ENCODE measurements around the gene GMDS. TPM values are rescaled to one million over a fixed set of nuclear protein-coding genes. Genes with fewer than 3 reads are reported as not detected.

Gene GMDS
- total and polyA plus RNA-seq, 2 of the 8 experiments (the other 6 are each of a cell fraction or from before 2014, with no cell fraction given), result 16.8 to 50.0 TPM

GRCh38 chr6:1864496-1864895 lies 380.9 kb downstream of the GMDS start:
- H3K14ac ChIP-seq (ENCODE audit: insufficient read length), result no peak overlapping the region
- CTCF ChIA-PET (ENCODE audit: partially characterized antibody), result interaction anchor here (1.0 kb wide), 1 partner anchor 87 kb away, joined by 3 read pairs; no protein-coding TSS in a partner anchor
- H2BK20ac ChIP-seq (ENCODE audit: low read length), result no peak overlapping the region
- no peaks in the 10 kb centered on the region for H3K9me3 ChIP-seq (ENCODE audit: insufficient read depth in 2 of 2, low read depth in 1 of 2, low read length in 1 of 2)
- H3K27ac ChIP-seq (ENCODE audit: low read depth, low read length), result no peak overlapping the region
- POLR2A ChIA-PET (ENCODE audit: partially characterized antibody), result no interaction called here
- no peak overlapping the region for H3K9ac ChIP-seq (replicated peaks in 1 of 4; ENCODE audit: extremely low read depth in 1 of 4, low read depth in 3 of 4, low read length in 3 of 4)
- no peaks in the 10 kb centered on the region for H3K27me3 ChIP-seq (replicated peaks in 1 of 4; ENCODE audit: control insufficient read depth in 3 of 4, extremely low read depth in 1 of 4, insufficient read depth in 3 of 4, low read length in 3 of 4)
- no peak overlapping the region for H3K4me3 ChIP-seq (ENCODE audit: extremely low read depth in 1 of 4, insufficient read depth in 2 of 4, low read depth in 3 of 4, low read length in 4 of 4)
- no peak overlapping the region for H2BK5ac ChIP-seq (ENCODE audit: low read depth, low read length)
- no peak overlapping the region for H2AK5ac ChIP-seq (ENCODE audit: low read depth, low read length)
- H3K23ac ChIP-seq (ENCODE audit: insufficient read length), result no peak overlapping the region
- no peak overlapping the region for H4K5ac ChIP-seq (ENCODE audit: insufficient read length, low read depth, low read length)
- H3K4me1 ChIP-seq (replicated peaks in 1 of 4; ENCODE audit: control insufficient read depth in 3 of 4, insufficient read depth in 4 of 4, low read length in 3 of 4), result peaks cover 0 to 7% (median 5%) of the 10 kb centered on the region in 4 experiments; a peak in 4 of 7 replicates
- H3K4me2 ChIP-seq (ENCODE audit: insufficient read depth in 1 of 2, low read depth in 2 of 2, low read length in 2 of 2), result no peak overlapping the region
- no peak overlapping the region for H2BK15ac ChIP-seq (ENCODE audit: low read length)
- no peak overlapping the region for H4K8ac ChIP-seq (ENCODE audit: extremely low read depth, insufficient read depth, low read length)
- H2AFZ ChIP-seq (ENCODE audit: low read length), result no peak overlapping the region
- 39% methylated on average over 3 of the region's 3 CpGs; no CpG with 5 or more reads in 1 of the 2 experiments for WGBS, 2 experiments (ENCODE audit: extremely low coverage in 1 of 2, insufficient coverage in 1 of 2, insufficient read length in 1 of 2, insufficient replicate concordance in 2 of 2, low coverage in 1 of 2, low lambda C conversion rate in 2 of 2, missing lambda C conversion rate in 1 of 2)
- H3K56ac ChIP-seq (replicated peaks; ENCODE audit: insufficient read length, low read depth, low read length), result no peak overlapping the region
- no peak for TF ChIP-seq JUND (IDR thresholded peaks at IDR 0.05; ENCODE audit: low read length)
- TF ChIP-seq CEBPB (IDR thresholded peaks at IDR 0.05; ENCODE audit: low read depth, low read length), result no peak
- TF ChIP-seq, protein P1, sequence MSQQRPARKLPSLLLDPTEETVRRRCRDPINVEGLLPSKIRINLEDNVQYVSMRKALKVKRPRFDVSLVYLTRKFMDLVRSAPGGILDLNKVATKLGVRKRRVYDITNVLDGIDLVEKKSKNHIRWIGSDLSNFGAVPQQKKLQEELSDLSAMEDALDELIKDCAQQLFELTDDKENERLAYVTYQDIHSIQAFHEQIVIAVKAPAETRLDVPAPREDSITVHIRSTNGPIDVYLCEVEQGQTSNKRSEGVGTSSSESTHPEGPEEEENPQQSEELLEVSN (IDR thresholded peaks at IDR 0.05), result no peak
- TF ChIP-seq PHF8 (conservative IDR thresholded peaks at IDR 0.05; ENCODE audit: low read depth, low read length), result no peak
- no peak for TF ChIP-seq SP4 (IDR thresholded peaks at IDR 0.05; ENCODE audit: low read length)
- DNase-seq (ENCODE audit: low read depth in 1 of 2, low spot score in 2 of 2), result no peak
- H3K18ac ChIP-seq (ENCODE audit: extremely low read depth, low read length), result no peak overlapping the region
- H3K79me2 ChIP-seq (ENCODE audit: control insufficient read depth in 1 of 2, insufficient read depth in 2 of 2, low read length in 2 of 2), result no peaks in the 10 kb centered on the region
- FAIRE-seq, result peak; percentile 19
- no peaks in the 10 kb centered on the region for H4K20me1 ChIP-seq (replicated peaks in 1 of 2; ENCODE audit: control insufficient read depth in 1 of 2, insufficient read depth in 2 of 2, low read length in 2 of 2)
- no peak overlapping the region for H4K91ac ChIP-seq (replicated peaks; ENCODE audit: insufficient read length, low read length)
- H3K4ac ChIP-seq (replicated peaks; ENCODE audit: insufficient read length, low read depth, low read length), result no peak overlapping the region
- H2BK120ac ChIP-seq (replicated peaks; ENCODE audit: low read depth, low read length), result no peak overlapping the region
- no peaks in the 10 kb centered on the region for H3K36me3 ChIP-seq (ENCODE audit: control insufficient read depth in 2 of 4, insufficient read depth in 4 of 4, low read length in 3 of 4)
- no peaks in the 10 kb centered on the region for H3K79me1 ChIP-seq (ENCODE audit: low read depth, low read length)
- no peak overlapping the region for H2BK12ac ChIP-seq (ENCODE audit: low read depth, low read length)
- H3K23me2 ChIP-seq (ENCODE audit: low read depth, low read length), result no peaks in the 10 kb centered on the region
